IMR-90 (cell line): ENCODE results near the gene PLD1. TPM values are rescaled to one million over a fixed set of nuclear protein-coding genes. Genes with fewer than 3 reads are reported as not detected.

ENCODE experiments used
- ATAC-seq: fragments of 200-7000 bp; cut with Tn5 transposase; 2 replicates; pipeline ENCODE4 v1.9.1; 2020; ENCODE audit warnings: low read depth, mild to moderate bottlenecking, moderate library complexity
- BruUV-seq: library from RNA; stranded (reverse); fragments of 400-500 nt; replicated peaks from 2 replicates; lab custom pipeline; 2021; lab: Mats Ljungman, UMichigan
- CTCF ChIA-PET: fragments of 300-600 bp; formaldehyde crosslinking; extraction: SDS; loops from one replicate; lab custom pipeline; 2021; ENCODE audit warnings: antibody characterized with exemption; lab: Yijun Ruan, JAX
- POLR2A ChIA-PET: fragments of 300-600 bp; sonication (Branson Sonifier 250); formaldehyde crosslinking; loops from one replicate; lab custom pipeline; 2022; ENCODE audit warnings: antibody characterized with exemption; ENCODE audit not compliant: unreplicated experiment; lab: Charles Lee
- DNase-seq: peaks from one replicate; pipeline ENCODE4 v3.0.0; 2013
- H2AFZ ChIP-seq: replicated peaks from 2 replicates; pipeline ENCODE3; 2013; ENCODE audit warnings: low read length, mild to moderate bottlenecking; ENCODE audit not compliant: poor library complexity
- H2AK5ac ChIP-seq: 2 replicates; pipeline ENCODE4 v1.6.1; 2013; ENCODE audit warnings: low read depth, low read length, inconsistent platforms
- H2AK9ac ChIP-seq: replicated peaks from 2 replicates; pipeline ENCODE3; 2013; ENCODE audit warnings: mild to moderate bottlenecking, low read depth, low read length, moderate library complexity; ENCODE audit not compliant: poor library complexity
- H2BK120ac ChIP-seq: 2 replicates; pipeline ENCODE4 v1.6.1; 2013; ENCODE audit warnings: low read depth, low read length, inconsistent platforms
- H2BK15ac ChIP-seq: 3 replicates; pipeline ENCODE4 v1.6.1; 2013; ENCODE audit warnings: low read depth, low read length, inconsistent platforms
- H2BK20ac ChIP-seq: 2 replicates; pipeline ENCODE4 v1.6.1; 2013; ENCODE audit warnings: low read depth, mild to moderate bottlenecking, inconsistent platforms, low read length, moderate library complexity
- H2BK5ac ChIP-seq: 2 replicates; pipeline ENCODE4 v1.6.1; 2013; ENCODE audit warnings: mild to moderate bottlenecking, low read depth, low read length, inconsistent platforms; ENCODE audit not compliant: poor library complexity, severe bottlenecking
- H3K14ac ChIP-seq: replicated peaks from 2 replicates; pipeline ENCODE4 v1.6.1; 2013; ENCODE audit warnings: low read depth, low read length, inconsistent platforms
- H3K18ac ChIP-seq: 2 replicates; pipeline ENCODE4 v1.6.1; 2013; ENCODE audit warnings: low read depth, low read length, control low read depth
- H3K23ac ChIP-seq: 2 replicates; pipeline ENCODE4 v1.6.1; 2013; ENCODE audit warnings: low read depth, low read length, inconsistent platforms
- H3K27ac ChIP-seq: 2 replicates; pipeline ENCODE4 v1.5.1; 2013; ENCODE audit warnings: mild to moderate bottlenecking, control low read depth, low read length; ENCODE audit not compliant: insufficient read depth
- H3K27me3 ChIP-seq: 2 replicates; pipeline ENCODE4 v1.6.1; 2013; ENCODE audit warnings: low read length; ENCODE audit not compliant: control insufficient read depth, insufficient read depth
- H3K36me3 ChIP-seq: 2 replicates; pipeline ENCODE4 v1.6.1; 2013; ENCODE audit warnings: low read length, mixed read lengths; ENCODE audit not compliant: control insufficient read depth, insufficient read depth
- H3K4ac ChIP-seq: 2 replicates; pipeline ENCODE4 v1.6.1; 2013; ENCODE audit warnings: low read depth, low read length, inconsistent platforms
- H3K4me1 ChIP-seq: 2 replicates; pipeline ENCODE4 v1.6.1; 2013; ENCODE audit warnings: low read length, mixed read lengths; ENCODE audit not compliant: control insufficient read depth, insufficient read depth
- H3K4me2 ChIP-seq: 2 replicates; pipeline ENCODE4 v1.6.1; 2013; ENCODE audit warnings: low read depth, mild to moderate bottlenecking, control low read depth, low read length, moderate library complexity
- H3K4me3 ChIP-seq: 2 replicates; pipeline ENCODE4 v1.5.1; 2013; ENCODE audit warnings: low read depth, mild to moderate bottlenecking, control low read depth, low read length, moderate library complexity; ENCODE audit not compliant: insufficient read depth
- H3K56ac ChIP-seq: 2 replicates; pipeline ENCODE4 v1.6.1; 2013; ENCODE audit warnings: low read length, inconsistent platforms; ENCODE audit not compliant: insufficient read depth; ENCODE audit errors: extremely low read depth
- H3K79me1 ChIP-seq, 2 experiments: 2 replicates each; pipeline ENCODE4 v1.6.1; 2013; ENCODE audit warnings: low read length in 2 of 2, inconsistent platforms in 1 of 2, low read depth in 1 of 2
- H3K9ac ChIP-seq: 2 replicates; pipeline ENCODE4 v1.6.1; 2013; ENCODE audit warnings: low read depth, low read length, control low read depth
- H3K9me1 ChIP-seq: 2 replicates; pipeline ENCODE4 v1.6.1; 2013; ENCODE audit warnings: low read length, inconsistent platforms; ENCODE audit not compliant: insufficient read depth
- H3K9me3 ChIP-seq: 2 replicates; pipeline ENCODE4 v1.6.1; 2013; ENCODE audit warnings: low read length; ENCODE audit not compliant: control insufficient read depth, insufficient read depth
- H4K20me1 ChIP-seq: 2 replicates; pipeline ENCODE4 v1.6.1; 2013; ENCODE audit warnings: low read length, inconsistent platforms; ENCODE audit not compliant: insufficient read depth
- H4K5ac ChIP-seq: 2 replicates; pipeline ENCODE4 v1.6.1; 2013; ENCODE audit warnings: mild to moderate bottlenecking, low read depth, low read length, control low read depth
- H4K8ac ChIP-seq, 2 experiments: 2 replicates each; pipeline ENCODE4 v1.6.1; 2013; ENCODE audit warnings: low read depth in 2 of 2, low read length in 2 of 2, control low read depth in 1 of 2, inconsistent platforms in 1 of 2
- H4K91ac ChIP-seq: 2 replicates; pipeline ENCODE4 v1.6.1; 2013; ENCODE audit warnings: low read depth, low read length, inconsistent platforms; ENCODE audit not compliant: insufficient read depth
- BHLHE40 ChIP-seq: fragments of 150-350 bp; IDR thresholded peaks from 2 replicates; pipeline ENCODE4 v1.6.1; 2016; ENCODE audit warnings: mild to moderate bottlenecking, low read depth, low read length
- CEBPB ChIP-seq: IDR thresholded peaks from 2 replicates; pipeline ENCODE4 v1.6.1; 2012; ENCODE audit warnings: low read depth, low read length, improper control_type of control experiment
- CHD1 ChIP-seq: IDR thresholded peaks from 2 replicates; pipeline ENCODE4 v1.6.1; 2012; ENCODE audit warnings: low read depth, low read length, improper control_type of control experiment
- CTCF ChIP-seq: conservative IDR thresholded peaks from 2 replicates; pipeline ENCODE4 v1.5.1; 2012; ENCODE audit warnings: mild to moderate bottlenecking, low read depth, low read length, improper control_type of control experiment
- ELK1 ChIP-seq: fragments of 150-350 bp; IDR thresholded peaks from 2 replicates; pipeline ENCODE4 v1.6.1; 2016; ENCODE audit warnings: low read depth, mild to moderate bottlenecking, low read length, moderate library complexity, borderline replicate concordance
- MAFK ChIP-seq: IDR thresholded peaks from 2 replicates; pipeline ENCODE4 v1.6.1; 2012; ENCODE audit warnings: low read depth, low read length, improper control_type of control experiment
- POLR2A ChIP-seq: IDR thresholded peaks from 2 replicates; pipeline ENCODE4 v1.6.1; 2012; ENCODE audit warnings: mild to moderate bottlenecking, low read depth, low read length
- RAD21 ChIP-seq: IDR thresholded peaks from 2 replicates; pipeline ENCODE4 v1.6.1; 2012; ENCODE audit warnings: low read length, improper control_type of control experiment
- RCOR1 ChIP-seq: IDR thresholded peaks from 2 replicates; pipeline ENCODE4 v1.6.1; 2012; ENCODE audit warnings: mild to moderate bottlenecking, low read length, improper control_type of control experiment; ENCODE audit not compliant: insufficient replicate concordance
- RFX5 ChIP-seq: IDR thresholded peaks from 2 replicates; pipeline ENCODE4 v1.8.0; 2012; ENCODE audit warnings: low read depth, mild to moderate bottlenecking, low read length, moderate library complexity
- USF2 ChIP-seq: fragments of 150-350 bp; IDR thresholded peaks from 2 replicates; pipeline ENCODE4 v1.6.1; 2017; ENCODE audit warnings: mild to moderate bottlenecking, antibody characterized with exemption, low read length, low read depth
- WGBS, 2 experiments: methylation state at CpG; one replicate each; pipeline versions ENCODE4 v1.1.5 to v1.1.7; 2013; ENCODE audit warnings: missing lambda C conversion rate in 2 of 2; ENCODE audit not compliant: insufficient read length in 1 of 2; ENCODE audit errors: extremely low coverage in 2 of 2; 5-methylcytosine and 5-hydroxymethylcytosine counted together
- dilution Hi-C: fragments of 300-500 bp; cut with HindIII; formaldehyde crosslinking; loops from one replicate; pipeline ENCODE4 v1.14.3; 2018; ENCODE audit warnings: low sequenced_read_pairs; ENCODE audit not compliant: unreplicated experiment
- in situ Hi-C: fragments of 300-500 bp; cut with MboI; formaldehyde crosslinking; loops from 3 replicates; pipeline ENCODE4 v1.14.3; 2019; ENCODE audit warnings: low sequenced_read_pairs, inconsistent platforms, mixed read lengths
- intact Hi-C: fragments of 100-400 bp; cut with micrococcal nuclease; formaldehyde crosslinking; loops from 2 replicates; pipeline ENCODE4 v1.10.0; 2022
- polyA plus RNA-seq, 3 experiments: library from polyadenylated mRNA; depleted of rRNA; stranded (reverse); fragments of >200 nt; gene quantifications; 2 replicates each; pipeline ENCODE4 v1.2.3, GENCODE V29; 2012; ENCODE audit warnings: low replicate concordance in 1 of 3
- total RNA-seq: library from RNA; depleted of rRNA; stranded (reverse); fragments of >200 nt; gene quantifications from 2 replicates; pipeline ENCODE4 v1.2.3, GENCODE V29; 2012

The PLD1 gene
- total and polyA plus RNA-seq, 2 of the 4 experiments (the other 2 are of a cell fraction) = 3.3 to 9.7 TPM

GRCh38 chr3:171834461-171834801, 24.1 kb upstream of the PLD1 start:
- Histone ChIP-seq H2BK15ac (peak overlapping the region; percentile 75; the same call in 2 of the 3 replicates), H2AFZ (no peak overlapping the region), H3K18ac (peak overlapping the region; percentile 49), H4K20me1 (no peaks in the 10 kb centered on the region), H3K27me3 (no peaks in the 10 kb centered on the region), H4K91ac (peak overlapping the region; percentile 59), H3K4me2 (no peak overlapping the region), H2BK20ac (peak overlapping the region; percentile 87), H3K9ac (no peak overlapping the region), H3K27ac (peak overlapping the region; percentile 46; the same call in 1 of the 2 replicates), H2BK5ac (peak overlapping the region; percentile 62), H3K4me1 (peaks cover 8% of the 10 kb centered on the region), H4K8ac (peak overlapping the region; percentile 25 to 58), H2BK120ac (peak overlapping the region; percentile 72), H3K9me3 (no peaks in the 10 kb centered on the region), H4K5ac (no peak overlapping the region), H3K36me3 (no peaks in the 10 kb centered on the region), H3K79me1 (0 out of 4 replicates have a peak, but pooled peaks cover 0 to 4% of the 10 kb centered on the region in 2 experiments), H3K9me1 (no peaks in the 10 kb centered on the region; the same call in 1 of the 2 replicates), H3K56ac (peak overlapping the region; percentile 68), H2AK5ac (peak overlapping the region; percentile 72; the same call in 1 of the 2 replicates), H3K4me3 (no peak overlapping the region), H2AK9ac (no peak overlapping the region), H3K14ac (peak overlapping the region; percentile 75), H3K4ac (peak overlapping the region; percentile 75), H3K23ac (0 out of 2 replicates have a peak overlapping the region, but pooled peaks have one; percentile 9)
- 95% methylated on average over 3 of the region's 5 CpGs; no CpG with 5 or more reads in 1 of the 2 experiments for WGBS, 2 experiments
- dilution Hi-C loops (no loop called here), intact Hi-C loops (loop anchor here (5.0 kb wide), 1 partner anchor 52 kb away; no protein-coding TSS in a partner anchor), in situ Hi-C loops (no loop called here)
- ATAC-seq (no peak), DNase-seq (no peak)
- TF ChIP-seq MAFK (no peak), RCOR1 (no peak), ELK1 (no peak), USF2 (no peak), CHD1 (no peak), RFX5 (no peak), CTCF (no peak), POLR2A (no peak), BHLHE40 (no peak), CEBPB (no peak), RAD21 (no peak)
- ChIA-PET POLR2A (no interaction called here), CTCF (interaction anchor here (0.5 to 1.5 kb wide), 5 partner anchors 28 to 305 kb away, joined by 3 to 6 read pairs (median 3); no protein-coding TSS in a partner anchor)
- no TSS peak for BruUV-seq
